OCI-LY7 (cell line): ENCODE results near the gene SCN8A.

Experiments used
- CTCF ChIP-seq: fragments of 200-600 bp; sonication (generic); conservative IDR thresholded peaks from 2 replicates; pipeline ENCODE4 v1.5.1; 2014; ENCODE audit warnings: mild to moderate bottlenecking, antibody characterized with exemption, low read length, moderate library complexity, mixed read lengths
- EZH2phosphoT487 ChIP-seq: fragments of 200-600 bp; sonication (generic); IDR thresholded peaks from 2 replicates; pipeline ENCODE4 v1.6.1; 2018; ENCODE audit warnings: low read depth, borderline replicate concordance, mild to moderate bottlenecking, mixed run types, antibody characterized with exemption, low read length, moderate library complexity, mixed read lengths

GRCh38 chr12:51759695-51760094, 168.7 kb downstream of the SCN8A start:
- TF ChIP-seq CTCF (no peak), EZH2phosphoT487 (no peak)
